ENCODE results near the gene RNASEH2B. TPM values are rescaled to one million over a fixed set of nuclear protein-coding genes. Genes with fewer than 3 reads are reported as not detected.

RNASEH2B gene
- total and polyA plus RNA-seq, 9 of the 15 experiments (the other 6 are each of a cell fraction or from before 2014, with no cell fraction given) = 26.3 to 109 (median 62.5) TPM

- intact Hi-C loops (cut with micrococcal nuclease) = no loop called here
- no peak overlapping the region for H3K4me2 ChIP-seq (ENCODE audit: insufficient read depth, low read length)
- H3K36me3 ChIP-seq (ENCODE audit: control insufficient read depth, insufficient read depth, low read length) = no peaks in the 10 kb centered on the region
- POLR2A ChIA-PET = no interaction called here
- no peak for ATAC-seq
- CTCF ChIA-PET (ENCODE audit: low intra/inter-chr PET ratio) = no interaction called here
- no peak overlapping the region for H3K27ac ChIP-seq (ENCODE audit: extremely low read depth, low read depth, low read length)
- H3K4me1 ChIP-seq (replicated peaks in 1 of 2; ENCODE audit: control insufficient read depth in 2 of 2, insufficient read depth in 2 of 2, low read length in 2 of 2) = no peaks in the 10 kb centered on the region
- no peak for FAIRE-seq
- no peaks in the 10 kb centered on the region for H3K9me1 ChIP-seq (ENCODE audit: control insufficient read depth, insufficient read depth, low read length)
- H3K27me3 ChIP-seq (ENCODE audit: control insufficient read depth in 2 of 2, insufficient read depth in 2 of 2, low read length in 2 of 2) = peaks cover 0 to 12% of the 10 kb centered on the region in 2 experiments; a peak in 3 of 5 replicates
- H3K9ac ChIP-seq (ENCODE audit: insufficient read depth in 1 of 2, low read depth in 2 of 2, low read length in 2 of 2) = no peak overlapping the region
- in situ Hi-C loops (cut with MboI) = no loop called here
- H3K9me3 ChIP-seq (replicated peaks; ENCODE audit: control insufficient read depth, insufficient read depth, low read depth, low read length) = no peaks in the 10 kb centered on the region
- WGBS (ENCODE audit: insufficient coverage, low coverage, missing lambda C conversion rate) = 0% methylated on average over 3 of the region's 3 CpGs
- DNase-seq (ENCODE audit: extremely low read depth in 1 of 4, low spot score in 3 of 4) = no peak
- no TSS peak for BruUV-seq (replicated peaks)
- TF ChIP-seq E2F8 (IDR thresholded peaks at IDR 0.05; ENCODE audit: low read depth, partially characterized antibody) (no peak), SMARCA5 (IDR thresholded peaks at IDR 0.05) (no peak), RCOR1 (IDR thresholded peaks at IDR 0.05; ENCODE audit: borderline replicate concordance in 1 of 2, low read depth in 2 of 2, low read length in 2 of 2) (no peak), CCAR2 (IDR thresholded peaks at IDR 0.05; ENCODE audit: low read depth, low read length) (no peak), NKRF (IDR thresholded peaks at IDR 0.05; ENCODE audit: borderline replicate concordance) (no peak), NEUROD1 (IDR thresholded peaks at IDR 0.05; ENCODE audit: borderline replicate concordance, low read depth, low read length, partially characterized antibody) (no peak), PTRF (tag; IDR thresholded peaks at IDR 0.05) (no peak)
- no peaks in the 10 kb centered on the region for H3K79me2 ChIP-seq (ENCODE audit: control insufficient read depth, insufficient read depth, low read length)
- H2AFZ ChIP-seq (ENCODE audit: low read depth, low read length) = no peak overlapping the region
- H4K20me1 ChIP-seq (replicated peaks; ENCODE audit: control insufficient read depth, insufficient read depth, low read length) = no peaks in the 10 kb centered on the region
- no peak overlapping the region for H3K4me3 ChIP-seq
These were observed 42.0 kb upstream of the RNASEH2B start for GRCh38 chr13:50867637-50867945.

Measured in K562 (cell line).